ENCODE results near the gene DOCK10.

- TF ChIP-seq CTCF (IDR thresholded peaks at IDR 0.05; ENCODE audit: low read depth, low read length) (no peak), POLR2A (IDR thresholded peaks at IDR 0.05; ENCODE audit: extremely low read depth, insufficient read length) (no peak), MAX (IDR thresholded peaks at IDR 0.05; ENCODE audit: low read depth, low read length) (no peak), MYC (IDR thresholded peaks at IDR 0.05; ENCODE audit: low read depth, low read length) (no peak)
Measured at GRCh38 chr2:225027061-225027762, 15.1 kb downstream of the DOCK10 start.
